ENCODE measurements around the gene CALU. TPM values are rescaled to one million over a fixed set of nuclear protein-coding genes. Genes with fewer than 3 reads are reported as not detected.

Gene CALU
- total and polyA plus RNA-seq, 10 of the 15 experiments (the other 5 are each of a cell fraction or from before 2014, with no cell fraction given) = 31.2 to 75.6 (median 42.1) TPM

- TF ChIP-seq CTCF (IDR thresholded peaks at IDR 0.05 in 2 of 3, conservative IDR thresholded peaks at IDR 0.05 in 1 of 3; ENCODE audit: control insufficient read depth in 2 of 3, extremely low read depth in 1 of 3, insufficient read depth in 1 of 3, low read depth in 3 of 3, low read length in 3 of 3) = no peak
- TF ChIP-seq YY1 (IDR thresholded peaks at IDR 0.05; ENCODE audit: low read depth, low read length) = no peak
- no peak for TF ChIP-seq KDM1A (IDR thresholded peaks at IDR 0.05; ENCODE audit: borderline replicate concordance)
- TF ChIP-seq SMC3 (IDR thresholded peaks at IDR 0.05; ENCODE audit: borderline replicate concordance, low read length) = no peak
- TF ChIP-seq ELK1 (IDR thresholded peaks at IDR 0.05; ENCODE audit: low read depth, low read length) = 0 out of 2 replicates have a peak, but pooled peaks have one; percentile 54
- no peak for TF ChIP-seq JUND (IDR thresholded peaks at IDR 0.05; ENCODE audit: low read depth, low read length)
- peak; percentile 85 for TF ChIP-seq PBX3 (IDR thresholded peaks at IDR 0.05; ENCODE audit: insufficient replicate concordance, low read depth, low read length)
- no peak for TF ChIP-seq USF1 (IDR thresholded peaks at IDR 0.05; ENCODE audit: borderline replicate concordance, extremely low read length, insufficient read depth, low read depth, low read length)
- no peak for TF ChIP-seq RAD21 (IDR thresholded peaks at IDR 0.05; ENCODE audit: insufficient read depth, low read depth, low read length)
Observed at GRCh38 chr7:128739048-128739962, at the start of gene CALU (continued).
